AG09319 (cell line): ENCODE results near the gene KLK2.

Source experiments
- DNase-seq: peaks from one replicate; pipeline ENCODE4 v3.0.0-alpha.2; 2010; ENCODE audit warnings: low read depth; ENCODE audit errors: extremely low read depth
- CTCF ChIP-seq: IDR thresholded peaks from 2 replicates; pipeline ENCODE4 v1.5.1; 2011; ENCODE audit warnings: low read depth, mild to moderate bottlenecking, inconsistent platforms, low read length, moderate library complexity

KLK2 gene

GRCh38 chr19:50851620-50852019, 21.6 kb upstream of the KLK2 start:
- no peak for DNase-seq
- TF ChIP-seq CTCF = no peak

GRCh38 chr19:50854636-50855410, 18.4 kb upstream of the KLK2 start, which contains the start of gene KLK3:
Gene KLK3 (plus strand): TSS chr19:50854915. CDS start chr19:50854956, 41 bp downstream.
- DNase-seq = no peak
- no peak for TF ChIP-seq CTCF

- no peak for TF ChIP-seq CTCF
- DNase-seq = no peak
These were observed 15.9 kb upstream of the KLK2 start for GRCh38 chr19:50857366-50857765.

GRCh38 chr19:50858886-50859285, 14.4 kb upstream of the KLK2 start:
- no peak for DNase-seq
- no peak for TF ChIP-seq CTCF

GRCh38 chr19:50859849-50860248, 13.4 kb upstream of the KLK2 start:
- DNase-seq = no peak

GRCh38 chr19:50861010-50861409, 12.2 kb upstream of the KLK2 start:
- DNase-seq = no peak
- TF ChIP-seq CTCF = no peak

More at GRCh38 chr19:50859849-50860248, 13.4 kb upstream of the KLK2 start:
- no peak for TF ChIP-seq CTCF

- TF ChIP-seq CTCF = no peak
- no peak for DNase-seq
These were observed 11.5 kb upstream of the KLK2 start for GRCh38 chr19:50861496-50862286.
